ENCODE data around the gene GRK1.
"Not testable (repeated sequence)": the region's sequence is repeated elsewhere in the genome, so short reads cannot be mapped to it uniquely, and the experiment has no call there.

Gene GRK1

GRCh38 chr13:113666951-113667701 lies at the start of gene GRK1:
Gene GRK1, plus strand, starts transcription at chr13:113667219. Its CDS starts 168 bp downstream, at chr13:113667387.
- in situ Hi-C loops (cut with HindIII; ENCODE audit: low sequenced_read_pairs), result no loop called here
- no peak within 1 kb of the TSS for H3K4me3 ChIP-seq (ENCODE audit: low read depth, low read length)
- no peak for DNase-seq (ENCODE audit: low read depth, low spot score)
- no peak for TF ChIP-seq CTCF (IDR thresholded peaks at IDR 0.05; ENCODE audit: low read depth, low read length)

- DNase-seq (ENCODE audit: low read depth, low spot score), result no peak
- in situ Hi-C loops (cut with HindIII; ENCODE audit: low sequenced_read_pairs), result no loop called here
Observed at GRCh38 chr13:113617961-113618360, 49.1 kb upstream of the GRK1 start.

GRCh38 chr13:113618455-113618854 lies 48.6 kb upstream of the GRK1 start:
- no peak overlapping the region for H3K4me3 ChIP-seq (ENCODE audit: low read depth, low read length)
- in situ Hi-C loops (cut with HindIII; ENCODE audit: low sequenced_read_pairs), result no loop called here
- TF ChIP-seq CTCF (IDR thresholded peaks at IDR 0.05; ENCODE audit: low read depth, low read length), result no peak
- DNase-seq (ENCODE audit: low read depth, low spot score), result no peak

More at GRCh38 chr13:113617961-113618360, 49.1 kb upstream of the GRK1 start:
- TF ChIP-seq CTCF (IDR thresholded peaks at IDR 0.05; ENCODE audit: low read depth, low read length), result no peak
- H3K4me3 ChIP-seq (ENCODE audit: low read depth, low read length), result no peak overlapping the region

- in situ Hi-C loops (cut with HindIII; ENCODE audit: low sequenced_read_pairs), result no loop called here
- H3K4me3 ChIP-seq (ENCODE audit: low read depth, low read length), result no peak overlapping the region
- DNase-seq (ENCODE audit: low read depth, low spot score), result no peak
- TF ChIP-seq CTCF (IDR thresholded peaks at IDR 0.05; ENCODE audit: low read depth, low read length), result no peak
Observed at GRCh38 chr13:113620036-113620796, 46.8 kb upstream of the GRK1 start.

- no peak overlapping the region for H3K4me3 ChIP-seq (ENCODE audit: low read depth, low read length)
- no peak for DNase-seq (ENCODE audit: low read depth, low spot score)
- TF ChIP-seq CTCF (IDR thresholded peaks at IDR 0.05; ENCODE audit: low read depth, low read length), result no peak
- in situ Hi-C loops (cut with HindIII; ENCODE audit: low sequenced_read_pairs), result no loop called here
Observed at GRCh38 chr13:113621046-113621445, 46.0 kb upstream of the GRK1 start.

- H3K4me3 ChIP-seq (ENCODE audit: low read depth, low read length); in situ Hi-C loops (cut with HindIII; ENCODE audit: low sequenced_read_pairs); DNase-seq (ENCODE audit: low read depth, low spot score): not testable (repeated sequence)
- TF ChIP-seq CTCF (IDR thresholded peaks at IDR 0.05; ENCODE audit: low read depth, low read length), result peak; percentile 39
Observed at GRCh38 chr13:113621498-113621897, 45.5 kb upstream of the GRK1 start.

- DNase-seq (ENCODE audit: low read depth, low spot score); H3K4me3 ChIP-seq (ENCODE audit: low read depth, low read length); in situ Hi-C loops (cut with HindIII; ENCODE audit: low sequenced_read_pairs): not testable (repeated sequence)
Observed at GRCh38 chr13:113621986-113622550, 45.0 kb upstream of the GRK1 start.

Data from astrocyte of the spinal cord (primary cell).